SK-N-MC (cell line): ENCODE data around the gene STK17B.

Experiments used
- EZH2 ChIP-seq: fragments of 200-600 bp; sonication (generic); IDR thresholded peaks from one replicate; pipeline ENCODE4 v1.6.1; 2017; ENCODE audit warnings: antibody characterized with exemption
- POLR2AphosphoS5 ChIP-seq: IDR thresholded peaks from 2 replicates; pipeline ENCODE4 v1.6.1; 2012; ENCODE audit warnings: mild to moderate bottlenecking, low read depth, low read length, borderline replicate concordance

DNA sequence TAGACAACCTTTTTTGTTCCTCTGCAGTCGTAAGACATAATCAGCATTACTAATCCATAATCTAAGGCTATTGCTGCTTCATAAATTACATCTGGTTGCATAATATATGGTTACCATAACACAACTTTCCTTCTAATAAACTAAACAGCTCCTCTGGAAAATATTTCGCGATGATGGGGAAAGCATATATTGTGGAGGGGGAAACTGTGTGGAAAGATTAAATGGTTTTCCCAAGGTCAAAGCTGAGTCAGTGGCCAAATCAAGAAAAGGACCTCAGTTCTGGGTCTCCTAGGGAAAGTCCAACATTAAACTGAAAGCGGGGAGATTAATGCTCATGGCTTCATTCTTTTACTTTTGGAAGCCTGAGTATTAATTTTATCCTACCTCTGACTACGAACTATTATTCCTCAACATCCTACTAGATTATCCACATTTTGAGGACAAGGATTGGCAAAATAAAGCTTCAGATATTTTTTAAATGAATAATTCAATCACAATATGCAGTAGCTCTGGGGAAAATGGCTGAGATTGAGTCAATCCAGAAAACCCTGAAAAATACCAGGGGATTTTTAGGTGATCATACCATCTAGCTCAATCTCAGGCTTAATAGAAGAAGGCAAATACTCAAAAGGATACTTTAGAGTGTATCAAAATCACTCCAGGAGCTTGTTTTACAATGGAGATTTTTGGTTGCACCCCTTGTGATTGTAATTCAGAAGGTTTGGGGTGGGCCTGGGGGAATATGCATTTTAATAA, 33.8 kb upstream of the STK17B start:
- TF ChIP-seq EZH2 (no peak), POLR2AphosphoS5 (no peak)
